SK-N-SH treated with all-trans-retinoic acid at 6 μM for 48 hours (cell line): ENCODE measurements around the gene WDR76.

Experiments used
- ARNTL ChIP-seq: fragments of 450-650 bp; formaldehyde crosslinking; IDR thresholded peaks from 2 replicates; pipeline ENCODE4 v1.5.0; 2020; ENCODE audit warnings: low read depth, mild to moderate bottlenecking, moderate library complexity, borderline replicate concordance
- PATZ1 ChIP-seq: fragments of 250-450 bp; sonication (Bioruptor Pico); IDR thresholded peaks from 2 replicates; pipeline ENCODE4 v1.8.0; 2020; ENCODE audit warnings: mild to moderate bottlenecking, moderate library complexity, borderline replicate concordance
- POU6F1 ChIP-seq: fragments of 250-450 bp; sonication (Bioruptor Pico); IDR thresholded peaks from 2 replicates; pipeline ENCODE4 v1.8.0; 2021; ENCODE audit warnings: low read depth, mild to moderate bottlenecking, moderate library complexity, borderline replicate concordance
- RARB ChIP-seq: fragments of 250-450 bp; sonication (Bioruptor Pico); IDR thresholded peaks from 2 replicates; pipeline ENCODE4 v1.8.0; 2021; ENCODE audit warnings: mild to moderate bottlenecking, moderate library complexity
- ZC3H10 ChIP-seq: fragments of 250-450 bp; sonication (Bioruptor Pico); IDR thresholded peaks from 2 replicates; pipeline ENCODE4 v1.5.1; 2021; ENCODE audit warnings: mild to moderate bottlenecking, moderate library complexity

GRCh38 chr15:43799945-43800285 is 26.9 kb upstream of the WDR76 start, which contains the start of gene SERINC4:
- TF ChIP-seq ZC3H10 (CRISPR knock-in tag) (no peak), POU6F1 (no peak), RARB (no peak), PATZ1 (CRISPR knock-in tag) (no peak), ARNTL (no peak)
